BJ (cell line): Measurements from ENCODE around the gene ABCC11. TPM values are rescaled to one million over a fixed set of nuclear protein-coding genes. Genes with fewer than 3 reads are reported as not detected.
A peak's percentile ranks its signal among the peaks of the same experiment; 100 is the strongest.

Source experiments
- CTCF ChIA-PET: fragments of 350-600 bp; formaldehyde crosslinking; extraction: SDS; loops from one replicate; lab custom pipeline; 2021; ENCODE audit warnings: antibody characterized with exemption, inconsistent platforms; lab: Yijun Ruan, JAX
- POLR2A ChIA-PET: fragments of 300-600 bp; sonication (Branson Sonifier 250); formaldehyde crosslinking; extraction: SDS; loops from one replicate; lab custom pipeline; 2021; ENCODE audit warnings: antibody characterized with exemption; lab: Charles Lee
- DNase-seq: peaks from one replicate; pipeline ENCODE4 v3.0.0-alpha.2; 2011; ENCODE audit warnings: low read depth
- H3K27me3 ChIP-seq: 2 replicates; pipeline ENCODE4 v1.6.0; 2011; ENCODE audit warnings: low read length; ENCODE audit not compliant: control insufficient read depth, insufficient read depth
- H3K36me3 ChIP-seq: 2 replicates; pipeline ENCODE4 v1.5.1; 2011; ENCODE audit warnings: low read length; ENCODE audit not compliant: control insufficient read depth, insufficient read depth
- H3K4me3 ChIP-seq: 2 replicates; pipeline ENCODE4 v1.5.1; 2011; ENCODE audit warnings: low read depth, mild to moderate bottlenecking, control low read depth, low read length
- CTCF ChIP-seq: IDR thresholded peaks from 2 replicates; pipeline ENCODE4 v1.5.1; 2011; ENCODE audit warnings: low read depth, mild to moderate bottlenecking, control low read depth, inconsistent platforms, low read length, moderate library complexity; ENCODE audit not compliant: insufficient read depth
- polyA plus RNA-seq: library from polyadenylated mRNA; depleted of rRNA; stranded (reverse); fragments of >200 nt; gene quantifications from 2 replicates; pipeline ENCODE4 v1.2.3, GENCODE V29; 2011

ABCC11 gene
- polyA plus RNA-seq, 1 experiment, result 0.06 TPM

GRCh38 chr16:48164907-48165715 is 82.2 kb downstream of the ABCC11 start:
- no peak for DNase-seq
- peak; percentile 87 for TF ChIP-seq CTCF
- no peaks in the 10 kb centered on the region; the same call in 1 of the 2 replicates for H3K27me3 ChIP-seq
- no peaks in the 10 kb centered on the region for H3K36me3 ChIP-seq
- no peak overlapping the region for H3K4me3 ChIP-seq
- POLR2A ChIA-PET, result no interaction called here
- CTCF ChIA-PET, result interaction anchor here (0.5 to 4.1 kb wide), 44 partner anchors 8 to 1372 kb away, joined by 3 to 57 read pairs (median 3); partner anchors contain the start of gene NETO2

GRCh38 chr16:48162839-48163410 is 84.4 kb downstream of the ABCC11 start:
- no peak overlapping the region for H3K4me3 ChIP-seq
- no peak for TF ChIP-seq CTCF
- DNase-seq, result no peak
- ChIA-PET CTCF (interaction anchor here (0.6 to 1.3 kb wide), 3 partner anchors 467 to 1021 kb away, joined by 3 to 4 read pairs (median 4); partner anchors contain the start of gene NETO2), POLR2A (no interaction called here)
- no peaks in the 10 kb centered on the region for H3K36me3 ChIP-seq
- H3K27me3 ChIP-seq, result no peaks in the 10 kb centered on the region; the same call in 1 of the 2 replicates

GRCh38 chr16:48161906-48162305 is 85.4 kb downstream of the ABCC11 start:
- TF ChIP-seq CTCF, result no peak

GRCh38 chr16:48160575-48160974 is 86.8 kb downstream of the ABCC11 start:
- H3K36me3 ChIP-seq, result no peaks in the 10 kb centered on the region
- DNase-seq, result no peak
- no peaks in the 10 kb centered on the region; the same call in 1 of the 2 replicates for H3K27me3 ChIP-seq
- POLR2A ChIA-PET, result no interaction called here
- H3K4me3 ChIP-seq, result no peak overlapping the region
- no peak for TF ChIP-seq CTCF
- CTCF ChIA-PET, result interaction anchor here (1.1 to 7.4 kb wide), 3 partner anchors 285 to 1123 kb away, joined by 3 to 69 read pairs (median 3); partner anchors contain the start of gene NETO2

More at GRCh38 chr16:48161906-48162305, 85.4 kb downstream of the ABCC11 start:
- CTCF ChIA-PET, result interaction anchor here (0.7 to 7.4 kb wide), 4 partner anchors 286 to 1210 kb away, joined by 3 to 69 read pairs (median 3); partner anchors contain the start of gene NETO2
- Histone ChIP-seq H3K4me3 (no peak overlapping the region), H3K27me3 (no peaks in the 10 kb centered on the region; the same call in 1 of the 2 replicates), H3K36me3 (no peaks in the 10 kb centered on the region)
- POLR2A ChIA-PET, result no interaction called here
- no peak for DNase-seq

- no peak overlapping the region for H3K4me3 ChIP-seq
- DNase-seq, result no peak
- TF ChIP-seq CTCF, result no peak
- H3K36me3 ChIP-seq, result no peaks in the 10 kb centered on the region
- no peaks in the 10 kb centered on the region; the same call in 1 of the 2 replicates for H3K27me3 ChIP-seq
- ChIA-PET CTCF (interaction anchor here (0.6 to 7.4 kb wide), 10 partner anchors 8 to 1015 kb away, joined by 3 to 69 read pairs (median 4); partner anchors contain the start of gene NETO2), POLR2A (no interaction called here)
Measured at GRCh38 chr16:48158296-48158695, 89.0 kb downstream of the ABCC11 start.
